Liver (tissue), 3 donors: ENCODE results near the gene GATC.

Source experiments
- CTCF ChIP-seq: fragments of 150-350 bp; IDR thresholded peaks from 2 replicates; pipeline ENCODE4 v1.5.1; 2017; ENCODE audit warnings: improper control_type of control experiment, low read depth, low read length; ENCODE audit not compliant: missing input control
- EGR1 ChIP-seq, 2 donors: IDR thresholded peaks; 2 replicates each; pipeline ENCODE4 v1.6.1; 2016 to 2018; ENCODE audit warnings: antibody characterized with exemption in 2 of 2, low read depth in 2 of 2
- GABPA ChIP-seq, 2 donors: IDR thresholded peaks in 1 of 2; conservative IDR thresholded peaks in 1 of 2; 2 replicates each; pipeline ENCODE4 v1.6.1; 2016; ENCODE audit warnings: antibody characterized with exemption in 2 of 2, mild to moderate bottlenecking in 1 of 2, moderate library complexity in 1 of 2
- MAX ChIP-seq: IDR thresholded peaks from 2 replicates; pipeline ENCODE4 v1.6.1; 2016; ENCODE audit warnings: antibody characterized with exemption
- NR2F2 ChIP-seq: IDR thresholded peaks from 2 replicates; pipeline ENCODE4 v1.6.1; 2016; ENCODE audit warnings: antibody characterized with exemption
- RAD21 ChIP-seq, 2 donors: IDR thresholded peaks; 2 replicates each; pipeline ENCODE4 v1.6.1; 2016; ENCODE audit warnings: antibody characterized with exemption in 2 of 2, mild to moderate bottlenecking in 2 of 2
- REST ChIP-seq: IDR thresholded peaks from 2 replicates; pipeline ENCODE4 v1.6.1; 2016; ENCODE audit warnings: antibody characterized with exemption, mild to moderate bottlenecking
- RXRA ChIP-seq, 2 donors: IDR thresholded peaks; 2 replicates each; pipeline ENCODE4 v1.6.1; 2017 to 2018; ENCODE audit warnings: antibody characterized with exemption in 2 of 2, mild to moderate bottlenecking in 1 of 2
- SP1 ChIP-seq: IDR thresholded peaks from 2 replicates; pipeline ENCODE4 v1.6.1; 2018; ENCODE audit warnings: antibody characterized with exemption, mild to moderate bottlenecking
- TAF1 ChIP-seq: conservative IDR thresholded peaks from 2 replicates; pipeline ENCODE4 v1.6.1; 2016; ENCODE audit warnings: antibody characterized with exemption, mild to moderate bottlenecking
- YY1 ChIP-seq: IDR thresholded peaks from 2 replicates; pipeline ENCODE4 v1.6.1; 2016; ENCODE audit warnings: antibody characterized with exemption, mild to moderate bottlenecking
- donor health status: healthy.
- donor health status: healthy.

- no peak for TF ChIP-seq GABPA (IDR thresholded peaks at IDR 0.05 in 1 of 2, conservative IDR thresholded peaks at IDR 0.05 in 1 of 2)
- TF ChIP-seq CTCF: no peak
- no peak for TF ChIP-seq REST
- no peak for TF ChIP-seq RAD21 (IDR thresholded peaks at IDR 0.05)
- no peak for TF ChIP-seq RXRA (IDR thresholded peaks at IDR 0.05)
- no peak for TF ChIP-seq TAF1
- no peak for TF ChIP-seq YY1
- TF ChIP-seq MAX: no peak
- no peak for TF ChIP-seq NR2F2
- no peak for TF ChIP-seq SP1
- no peak for TF ChIP-seq EGR1 (IDR thresholded peaks at IDR 0.05; ENCODE audit: low read depth in 2 of 2)
Measured at GRCh38 chr12:120490325-120490724, 44.1 kb downstream of the GATC start.
